ENCODE measurements around the gene MAGED4.
"Not testable (repeated sequence)": the region's sequence is repeated elsewhere in the genome, so short reads cannot be mapped to it uniquely, and the experiment has no call there.

Gene MAGED4, protein sequence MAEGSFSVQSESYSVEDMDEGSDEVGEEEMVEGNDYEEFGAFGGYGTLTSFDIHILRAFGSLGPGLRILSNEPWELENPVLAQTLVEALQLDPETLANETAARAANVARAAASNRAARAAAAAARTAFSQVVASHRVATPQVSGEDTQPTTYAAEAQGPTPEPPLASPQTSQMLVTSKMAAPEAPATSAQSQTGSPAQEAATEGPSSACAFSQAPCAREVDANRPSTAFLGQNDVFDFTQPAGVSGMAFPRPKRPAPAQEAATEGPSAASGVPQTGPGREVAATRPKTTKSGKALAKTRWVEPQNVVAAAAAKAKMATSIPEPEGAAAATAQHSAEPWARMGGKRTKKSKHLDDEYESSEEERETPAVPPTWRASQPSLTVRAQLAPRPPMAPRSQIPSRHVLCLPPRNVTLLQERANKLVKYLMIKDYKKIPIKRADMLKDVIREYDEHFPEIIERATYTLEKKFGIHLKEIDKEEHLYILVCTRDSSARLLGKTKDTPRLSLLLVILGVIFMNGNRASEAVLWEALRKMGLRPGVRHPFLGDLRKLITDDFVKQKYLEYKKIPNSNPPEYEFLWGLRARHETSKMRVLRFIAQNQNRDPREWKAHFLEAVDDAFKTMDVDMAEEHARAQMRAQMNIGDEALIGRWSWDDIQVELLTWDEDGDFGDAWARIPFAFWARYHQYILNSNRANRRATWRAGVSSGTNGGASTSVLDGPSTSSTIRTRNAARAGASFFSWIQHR

GRCh38 chrX:52184440-52185077, at the start of gene MAGED4:
MAGED4 (plus strand) TSS chrX:52184888; CDS start chrX:52185923, 1,035 bp downstream.
- not testable (repeated sequence) for DNase-seq

DNA sequence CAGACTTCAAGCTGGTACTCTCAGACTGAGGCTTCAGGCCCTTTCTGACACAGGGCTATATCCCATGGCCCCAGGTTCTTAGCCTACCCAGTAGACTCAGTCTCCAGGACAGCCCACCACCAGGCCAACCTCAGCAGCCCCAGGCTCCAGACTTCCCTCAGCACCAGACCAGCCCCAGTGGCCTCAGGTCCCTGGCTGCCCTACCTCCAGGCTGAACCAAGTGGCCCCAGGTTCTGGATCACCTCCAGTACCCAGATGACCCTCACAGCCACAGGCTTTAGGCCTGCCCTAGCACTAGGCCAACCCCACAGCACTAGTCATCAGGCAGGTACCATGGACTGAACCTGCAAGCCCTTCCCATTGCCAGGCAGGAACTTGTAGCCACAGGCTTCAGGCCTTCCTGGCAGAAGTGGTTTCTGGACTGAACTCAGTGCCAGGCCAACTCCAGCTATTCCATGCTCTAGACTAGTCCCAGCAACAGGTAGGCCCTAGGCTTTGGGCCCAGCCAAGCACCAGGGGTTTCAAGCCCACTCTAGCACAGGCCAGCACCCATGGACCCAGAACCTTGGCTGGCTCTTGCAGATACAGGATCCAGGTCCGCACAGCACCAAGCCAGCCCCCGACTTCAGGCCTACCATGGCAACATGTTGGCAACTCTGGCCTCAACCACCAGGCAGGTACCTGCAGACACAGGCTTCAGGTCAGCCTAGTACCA, 45.7 kb upstream of the MAGED4 start:
- no peak for DNase-seq

GRCh38 chrX:52139545-52139895, 45.2 kb upstream of the MAGED4 start:
- DNase-seq, result no peak

- no peak for DNase-seq
Observed at GRCh38 chrX:52140020-52140419, 44.7 kb upstream of the MAGED4 start.

DNA sequence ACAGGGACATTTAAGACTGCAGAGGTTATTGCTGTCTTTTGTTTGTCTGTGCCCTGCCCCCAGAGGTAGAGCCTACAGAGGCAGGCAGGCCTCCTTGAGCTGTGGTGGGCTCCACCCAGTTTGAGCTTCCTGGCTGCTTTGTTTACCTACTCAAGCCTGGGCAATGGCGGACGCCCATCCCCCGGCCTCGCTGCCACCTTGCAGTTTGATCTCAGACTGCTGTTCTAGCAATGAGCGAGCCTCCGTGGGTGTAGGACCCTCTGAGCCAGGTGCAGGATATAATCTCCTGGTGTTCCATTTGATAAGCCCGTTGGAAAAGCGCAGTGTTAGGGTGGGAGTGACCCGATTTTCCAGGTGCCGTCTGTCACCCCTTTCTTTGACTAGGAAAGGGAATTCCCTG, 34.0 kb upstream of the MAGED4 start:
- DNase-seq, result not testable (repeated sequence)

DNA sequence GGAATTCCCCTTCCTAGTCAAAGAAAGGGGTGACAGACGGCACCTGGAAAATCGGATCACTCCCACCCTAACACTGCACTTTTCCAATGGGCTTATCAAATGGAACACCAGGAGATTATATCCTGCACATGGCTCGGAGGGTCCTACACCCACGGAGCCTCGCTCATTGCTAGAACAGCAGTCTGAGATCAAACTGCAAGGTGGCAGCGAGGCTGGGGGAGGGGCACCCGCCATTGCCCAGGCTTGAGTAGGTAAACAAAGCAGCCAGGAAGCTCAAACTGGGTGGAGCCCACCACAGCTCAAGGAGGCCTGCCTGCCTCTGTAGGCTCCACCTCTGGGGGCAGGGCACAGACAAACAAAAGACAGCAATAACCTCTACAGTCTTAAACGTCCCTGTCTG, 24.5 kb upstream of the MAGED4 start:
- not testable (repeated sequence) for DNase-seq

- no peak for DNase-seq
Observed at GRCh38 chrX:52166840-52167239, 17.8 kb upstream of the MAGED4 start.

GRCh38 chrX:52171055-52171454, 13.6 kb upstream of the MAGED4 start:
- not testable (repeated sequence) for DNase-seq

DNA sequence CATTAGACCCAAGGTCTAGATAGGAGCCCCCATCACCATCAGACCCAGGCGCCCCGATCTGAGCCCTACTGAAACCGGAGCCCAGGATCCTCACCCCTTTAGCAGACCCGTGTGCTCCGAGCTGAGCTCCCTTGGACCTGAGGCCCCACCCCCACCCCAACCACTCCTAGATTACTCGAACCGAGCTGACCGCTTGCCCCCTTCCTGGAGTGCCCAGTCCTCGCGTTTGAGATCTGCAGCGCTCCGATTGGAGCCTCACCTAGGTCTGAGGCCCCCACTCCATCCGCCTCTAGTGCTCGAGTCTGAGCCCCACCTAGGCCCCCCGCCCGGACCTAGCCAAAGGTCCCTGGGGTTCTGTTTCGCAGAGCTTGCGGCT, 378 bp downstream of the MAGED4 start:
- not testable (repeated sequence) for DNase-seq

DNA sequence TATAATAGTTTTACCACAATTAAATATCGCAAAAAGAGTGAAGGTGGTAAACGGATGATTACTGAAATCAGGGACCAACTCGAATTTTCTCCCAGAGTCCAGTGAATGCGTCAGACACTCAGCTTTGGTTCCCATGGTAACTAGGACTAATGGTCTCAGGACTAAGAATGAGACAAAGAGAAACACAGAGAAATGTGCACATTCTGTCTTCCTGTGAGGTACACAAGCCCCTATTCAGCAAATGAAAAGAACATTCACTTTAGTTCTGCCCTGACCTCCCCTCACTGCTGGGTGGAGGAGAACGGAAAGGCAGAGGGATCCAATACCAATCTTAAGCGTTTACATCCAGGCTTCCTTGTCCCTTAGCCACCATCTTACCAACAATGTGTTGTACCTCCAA, 26.7 kb downstream of the MAGED4 start:
- not testable (repeated sequence) for DNase-seq

GRCh38 chrX:52213276-52213675, 28.6 kb downstream of the MAGED4 start:
- no peak for DNase-seq

GRCh38 chrX:52216541-52216940, 31.9 kb downstream of the MAGED4 start:
- DNase-seq, result no peak

- no peak for DNase-seq
Observed at GRCh38 chrX:52217494-52218160, 32.9 kb downstream of the MAGED4 start.

DNA sequence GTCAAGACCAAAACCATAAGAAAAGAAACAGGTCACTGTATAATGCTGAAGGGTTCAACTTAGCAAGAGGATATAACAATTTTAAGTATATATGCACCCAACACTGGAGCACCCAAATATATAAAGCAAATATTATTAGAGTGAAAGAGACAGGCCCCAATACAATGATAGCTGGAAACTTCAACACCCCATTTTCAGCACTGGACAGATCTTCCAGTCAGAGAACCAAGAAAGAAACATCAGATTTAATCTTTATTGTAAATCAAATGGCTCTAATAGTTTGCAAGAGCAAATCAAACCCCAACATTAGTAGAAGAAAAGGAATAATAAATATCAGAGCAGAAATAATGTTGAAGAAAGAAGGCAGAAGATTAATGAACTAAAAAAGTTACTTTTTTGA, 36.2 kb downstream of the MAGED4 start:
- DNase-seq, result no peak
